Measurements from ENCODE around the gene GRIK3. TPM values are rescaled to one million over a fixed set of nuclear protein-coding genes. Genes with fewer than 3 reads are reported as not detected.

GRIK3 gene
- total RNA-seq, 2 experiments from 2014 or later: not detected

DNA sequence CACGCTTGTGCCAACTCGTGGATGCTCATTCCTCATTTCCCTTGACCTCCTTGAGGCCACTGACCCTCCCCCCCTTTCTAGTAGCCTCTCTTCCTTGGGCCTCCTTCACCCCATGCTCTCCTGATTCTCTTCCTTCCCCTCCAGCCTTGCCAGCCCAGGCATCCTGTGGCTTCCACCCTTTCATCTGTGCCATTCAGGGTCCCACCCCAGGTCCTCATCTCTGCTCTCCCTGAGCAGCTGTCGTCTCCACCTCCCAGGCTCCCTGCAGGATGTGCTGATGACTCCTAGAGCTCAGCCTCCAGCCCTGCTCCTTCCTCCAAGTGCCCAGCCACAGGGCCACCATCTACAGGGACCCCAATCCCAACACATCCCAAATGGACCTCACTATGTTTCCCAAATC is 197.4 kb downstream of the GRIK3 start:
- no peak for DNase-seq
- Mint-ChIP-seq H3K9me3 (no peaks in the 10 kb centered on the region), H3K4me3 (no peak overlapping the region), H3K27me3 (peaks cover 11% of the 10 kb centered on the region), H3K27ac (peak overlapping the region; percentile 25), H3K36me3 (no peaks in the 10 kb centered on the region), H3K4me1 (no peaks in the 10 kb centered on the region)

DNA sequence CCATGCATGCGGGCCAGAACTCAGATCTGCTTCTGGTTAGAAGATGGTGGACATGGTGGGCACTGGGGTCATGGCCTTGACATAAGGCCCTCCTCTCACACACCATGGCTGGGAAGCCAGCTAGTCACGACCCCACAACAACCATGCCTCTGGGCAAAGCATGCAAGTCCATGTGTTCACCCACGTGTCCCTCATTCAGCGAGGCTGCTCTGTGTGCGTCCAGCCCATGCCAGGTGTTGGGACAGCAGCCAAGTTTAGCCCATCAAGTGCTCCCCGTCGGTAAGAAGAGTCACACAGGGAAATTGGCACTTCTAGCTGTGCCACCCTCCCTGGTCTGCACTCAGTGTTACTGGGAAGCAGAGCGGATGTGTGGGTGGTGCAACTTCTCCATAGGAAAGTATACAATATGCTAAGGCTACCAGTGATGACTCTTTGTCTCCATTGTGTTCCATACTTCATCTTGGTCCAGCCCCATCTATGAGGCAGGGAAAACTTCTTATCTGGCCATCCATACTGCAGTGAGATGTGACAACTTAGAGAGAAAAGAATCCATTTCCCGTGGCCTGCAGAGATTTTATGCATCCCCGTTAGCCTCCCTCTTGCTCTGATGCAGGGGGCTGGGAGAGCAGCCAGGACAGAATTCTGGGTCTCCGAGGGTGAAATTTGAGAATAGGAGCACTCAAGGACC is 198.0 kb downstream of the GRIK3 start:
- H3K36me3 Mint-ChIP-seq: no peaks in the 10 kb centered on the region
- H3K9me3 Mint-ChIP-seq: no peaks in the 10 kb centered on the region
- peaks cover 11% of the 10 kb centered on the region for H3K27me3 Mint-ChIP-seq
- no peak overlapping the region for H3K4me3 Mint-ChIP-seq
- no peak for DNase-seq
- H3K27ac Mint-ChIP-seq: no peak overlapping the region
- H3K4me1 Mint-ChIP-seq: no peaks in the 10 kb centered on the region

DNA sequence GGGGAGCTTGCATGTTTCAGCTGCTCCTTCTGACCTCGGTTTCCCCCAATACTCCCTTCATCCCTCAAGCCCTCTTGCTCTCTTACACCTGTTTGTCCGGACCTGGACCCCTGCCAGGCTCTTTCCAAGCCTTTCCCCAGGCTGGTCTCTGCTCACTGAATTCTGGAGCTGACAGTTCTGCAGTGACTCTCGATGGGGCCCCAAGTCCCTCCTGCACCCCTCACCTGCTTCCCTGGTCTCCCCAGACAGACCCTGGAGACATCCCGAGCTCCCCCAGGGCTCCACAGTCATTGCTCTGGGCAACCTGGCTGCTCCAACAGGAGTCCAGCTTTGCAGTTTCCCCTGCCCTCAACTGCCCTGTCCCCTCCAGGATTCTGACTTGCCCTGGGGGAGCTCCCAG is 198.6 kb downstream of the GRIK3 start:
- Mint-ChIP-seq H3K4me3 (no peak overlapping the region), H3K27ac (no peak overlapping the region), H3K4me1 (no peaks in the 10 kb centered on the region), H3K9me3 (no peaks in the 10 kb centered on the region), H3K27me3 (peaks cover 11% of the 10 kb centered on the region), H3K36me3 (no peaks in the 10 kb centered on the region)
- no peak for DNase-seq

DNA sequence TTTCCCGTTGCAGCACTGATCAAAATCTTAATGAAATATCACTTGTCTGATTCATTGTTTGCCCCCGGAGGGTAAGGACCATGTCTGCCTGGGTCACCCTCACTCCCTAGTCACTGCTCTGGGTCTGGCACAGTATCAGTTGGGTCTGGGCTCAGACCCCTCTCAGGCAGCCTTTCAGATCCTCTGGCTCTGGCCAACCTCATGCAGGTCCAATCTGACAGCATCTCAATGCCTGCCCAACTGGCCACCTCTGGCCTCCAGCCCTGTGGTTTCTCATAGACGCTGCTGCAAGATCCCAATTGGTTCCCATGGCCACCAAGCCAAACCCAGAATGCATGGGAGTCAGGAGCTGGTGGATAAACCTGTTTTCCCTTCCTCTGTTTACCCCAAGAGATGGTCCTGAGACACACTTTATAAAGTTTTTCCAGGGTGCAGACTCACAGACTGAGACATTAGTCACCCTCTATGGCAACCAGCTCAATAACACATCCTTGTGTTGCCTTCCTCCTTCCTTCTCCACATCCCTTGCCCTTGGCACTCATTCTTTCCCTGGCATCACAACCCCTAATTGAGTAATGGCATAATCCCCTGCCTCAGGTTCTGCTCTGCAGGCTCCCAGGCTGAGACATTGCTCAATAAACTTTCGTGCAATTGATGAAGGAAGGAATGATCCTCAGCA is 199.2 kb downstream of the GRIK3 start:
- no peak for DNase-seq
- H3K36me3 Mint-ChIP-seq: no peaks in the 10 kb centered on the region
- H3K27ac Mint-ChIP-seq: no peak overlapping the region

DNA sequence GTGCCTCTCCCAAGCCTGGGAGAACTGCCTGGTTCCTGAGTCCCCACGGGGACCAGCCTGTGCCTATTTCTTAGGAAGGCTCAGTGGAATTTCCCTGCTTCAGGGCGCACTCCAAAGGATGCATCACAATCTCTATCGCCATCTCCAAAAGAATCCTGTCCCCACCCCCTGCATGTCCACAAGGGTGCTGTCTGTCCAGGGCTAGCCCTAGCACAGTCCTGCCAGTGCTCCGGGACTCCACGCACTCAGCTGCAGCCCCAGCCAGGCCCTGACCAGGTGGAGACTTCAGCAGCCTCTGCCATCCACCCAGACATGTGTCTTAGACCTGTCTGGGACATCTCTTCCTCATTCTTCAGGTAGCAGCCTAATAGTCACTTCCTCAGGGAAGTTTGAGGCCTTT is 199.7 kb downstream of the GRIK3 start:
- H3K27ac Mint-ChIP-seq: no peak overlapping the region
- no peaks in the 10 kb centered on the region for H3K4me1 Mint-ChIP-seq
- H3K9me3 Mint-ChIP-seq: no peaks in the 10 kb centered on the region
- no peak overlapping the region for H3K4me3 Mint-ChIP-seq
- peaks cover 11% of the 10 kb centered on the region for H3K27me3 Mint-ChIP-seq
- DNase-seq: no peak
- no peaks in the 10 kb centered on the region for H3K36me3 Mint-ChIP-seq

More for the DNA sequence above, 199.2 kb downstream of the GRIK3 start:
- no peaks in the 10 kb centered on the region for H3K4me1 Mint-ChIP-seq
- H3K4me3 Mint-ChIP-seq: no peak overlapping the region
- no peaks in the 10 kb centered on the region for H3K9me3 Mint-ChIP-seq
- peaks cover 11% of the 10 kb centered on the region for H3K27me3 Mint-ChIP-seq

DNA sequence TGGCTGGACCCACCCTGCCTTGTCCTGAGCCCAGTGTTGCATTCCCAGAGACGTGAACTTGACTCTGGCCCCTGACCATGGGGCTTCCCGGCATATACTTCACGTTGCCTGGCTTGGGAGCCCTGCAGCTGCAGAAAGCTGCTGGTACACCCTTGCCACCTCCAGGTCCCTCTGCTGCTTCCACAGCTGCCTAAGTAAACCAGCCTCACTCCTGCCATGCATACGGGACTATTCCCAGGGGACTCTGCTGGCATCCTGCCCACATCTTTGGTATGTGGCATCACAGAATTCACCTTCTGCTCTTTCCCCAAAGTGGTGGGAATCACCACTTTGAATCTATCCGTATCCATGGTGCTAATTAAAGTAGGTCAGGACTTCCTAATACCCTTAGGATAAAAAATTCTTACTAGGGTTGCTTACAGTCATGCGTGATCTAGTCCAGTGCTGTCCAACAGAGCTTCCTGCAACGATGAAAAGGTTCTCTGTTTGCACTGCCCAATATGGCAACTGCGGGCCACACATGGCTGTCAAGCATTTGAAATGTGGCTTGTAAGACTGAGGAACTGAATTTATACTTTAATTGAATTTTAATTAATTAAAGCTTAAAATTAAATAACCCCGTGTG is 203.0 kb downstream of the GRIK3 start:
- no peak overlapping the region for H3K4me3 Mint-ChIP-seq

DNA sequence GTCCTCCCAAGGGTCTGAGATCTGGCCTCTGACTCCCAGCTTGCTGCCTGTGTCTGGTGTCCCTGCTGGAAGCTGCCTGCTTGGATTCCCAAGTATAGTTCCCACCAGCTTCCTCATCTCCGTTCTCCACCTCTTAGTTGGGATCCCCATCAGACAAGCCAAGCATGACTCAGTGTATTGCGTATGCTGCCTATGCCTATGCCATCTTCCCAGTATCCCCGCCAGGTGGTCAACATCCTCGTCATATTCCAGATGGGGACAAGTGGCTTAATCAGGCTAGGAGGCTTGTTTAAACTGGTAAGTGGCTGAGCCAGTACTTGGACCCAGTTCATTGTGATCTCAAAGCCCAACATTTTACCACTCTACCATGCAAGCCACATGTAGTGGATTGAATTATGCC is 204.4 kb downstream of the GRIK3 start:
- Mint-ChIP-seq H3K9me3 (no peaks in the 10 kb centered on the region), H3K36me3 (no peaks in the 10 kb centered on the region), H3K27me3 (peaks cover 3% of the 10 kb centered on the region), H3K4me1 (no peaks in the 10 kb centered on the region), H3K4me3 (no peak overlapping the region), H3K27ac (no peak overlapping the region)
- DNase-seq: no peak

More for the DNA sequence above, 203.0 kb downstream of the GRIK3 start:
- H3K27me3 Mint-ChIP-seq: peaks cover 3% of the 10 kb centered on the region
- no peaks in the 10 kb centered on the region for H3K9me3 Mint-ChIP-seq
- no peak for DNase-seq
- no peak overlapping the region for H3K27ac Mint-ChIP-seq
- H3K4me1 Mint-ChIP-seq: no peaks in the 10 kb centered on the region
- no peaks in the 10 kb centered on the region for H3K36me3 Mint-ChIP-seq

DNA sequence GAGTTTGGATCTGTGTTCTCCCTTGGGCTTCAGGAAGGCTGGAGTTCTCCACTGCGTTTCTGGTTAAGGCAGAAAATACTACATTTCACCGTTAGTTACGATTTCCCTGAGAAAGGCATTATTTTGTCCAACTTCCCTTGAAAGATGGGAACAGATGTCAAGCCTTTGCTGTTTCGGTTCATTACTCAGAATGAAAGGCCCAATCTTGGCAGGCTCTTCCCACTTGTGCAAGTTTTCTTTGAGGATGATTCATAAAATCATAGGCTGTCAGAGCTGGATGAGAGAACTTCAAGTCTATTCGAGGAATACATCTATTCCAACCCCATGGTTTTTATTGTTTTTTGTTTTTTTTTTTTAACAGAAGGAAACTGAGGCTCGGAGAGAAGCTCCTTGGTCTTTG is 205.2 kb downstream of the GRIK3 start:
- no peak for DNase-seq
- Mint-ChIP-seq H3K9me3 (no peaks in the 10 kb centered on the region), H3K36me3 (no peaks in the 10 kb centered on the region), H3K4me1 (no peaks in the 10 kb centered on the region), H3K4me3 (no peak overlapping the region), H3K27ac (no peak overlapping the region), H3K27me3 (peaks cover 10% of the 10 kb centered on the region)

DNA sequence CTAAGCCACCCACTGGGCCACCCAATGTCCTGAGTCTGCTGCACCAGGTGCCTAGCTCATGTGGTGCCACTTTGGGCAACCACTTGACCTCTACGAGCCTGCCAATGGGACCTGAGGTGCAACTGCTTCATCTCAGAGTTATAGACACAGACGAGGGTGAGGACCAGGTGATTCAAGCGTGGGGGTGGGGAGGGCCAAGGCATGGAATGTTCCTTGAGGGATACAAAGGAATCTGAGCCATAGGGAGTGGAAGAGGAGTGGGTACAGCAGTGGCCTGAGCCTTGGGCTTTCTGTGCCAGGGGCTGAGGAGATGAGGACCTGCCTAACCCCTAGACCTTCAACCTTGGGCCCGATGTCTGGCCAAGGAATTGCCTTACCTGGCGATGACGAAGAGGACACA is 209.1 kb downstream of the GRIK3 start:
- no peak for DNase-seq
- H3K27me3 Mint-ChIP-seq: peaks cover 14% of the 10 kb centered on the region
- H3K27ac Mint-ChIP-seq: no peak overlapping the region
- no peaks in the 10 kb centered on the region for H3K9me3 Mint-ChIP-seq
- no peak overlapping the region for H3K4me3 Mint-ChIP-seq
- H3K4me1 Mint-ChIP-seq: no peaks in the 10 kb centered on the region
- H3K36me3 Mint-ChIP-seq: no peaks in the 10 kb centered on the region

DNA sequence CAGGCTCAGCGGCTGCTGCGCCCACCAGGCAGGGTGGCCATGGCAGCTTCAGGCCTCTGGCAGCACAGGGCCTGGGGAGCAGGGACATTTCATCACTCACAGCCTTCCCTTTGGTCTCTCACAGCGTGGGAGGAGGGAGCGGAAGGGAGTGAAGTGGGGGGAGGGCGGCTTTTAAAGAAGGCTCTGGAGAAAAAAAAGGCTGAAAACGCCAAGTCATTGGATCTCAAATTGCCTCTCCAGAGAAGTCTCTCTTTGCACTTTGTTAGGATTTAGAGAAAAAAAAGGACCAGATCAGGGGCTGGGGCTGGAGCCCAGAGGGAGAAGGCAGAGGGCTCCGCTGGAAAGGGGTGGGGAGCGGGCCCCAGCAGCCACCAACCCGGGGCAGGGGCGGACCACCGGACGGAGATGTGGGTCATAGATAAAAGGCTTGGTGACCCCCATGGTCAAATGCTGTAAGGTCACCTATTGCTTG is 209.9 kb downstream of the GRIK3 start:
- H3K27ac Mint-ChIP-seq: no peak overlapping the region
- H3K27me3 Mint-ChIP-seq: peaks cover 14% of the 10 kb centered on the region
- H3K9me3 Mint-ChIP-seq: no peaks in the 10 kb centered on the region
- H3K4me1 Mint-ChIP-seq: no peaks in the 10 kb centered on the region
- no peak overlapping the region for H3K4me3 Mint-ChIP-seq
- no peaks in the 10 kb centered on the region for H3K36me3 Mint-ChIP-seq
- no peak for DNase-seq

DNA sequence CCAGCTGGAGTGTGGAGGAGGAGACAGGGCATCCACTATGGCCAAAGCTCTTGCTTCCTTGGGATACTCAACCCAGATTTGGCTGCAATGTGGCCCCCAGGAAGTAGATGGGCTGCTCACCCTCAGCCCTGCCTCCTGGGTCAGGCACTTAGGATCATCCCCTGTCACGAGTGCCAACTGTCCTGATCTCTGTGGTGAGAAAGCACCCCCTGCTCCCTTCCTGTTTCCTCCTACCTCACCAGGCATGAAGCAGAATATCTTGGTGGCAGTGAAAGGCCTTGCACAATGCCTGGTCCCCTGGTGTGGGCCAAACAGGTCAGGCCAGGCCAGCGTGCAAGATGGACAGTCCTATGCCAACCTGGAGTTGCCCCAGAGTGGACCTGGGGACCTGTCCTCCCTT is 211.7 kb downstream of the GRIK3 start:
- no peak overlapping the region for H3K4me3 Mint-ChIP-seq
- H3K36me3 Mint-ChIP-seq: no peaks in the 10 kb centered on the region
- no peak overlapping the region for H3K27ac Mint-ChIP-seq
- no peaks in the 10 kb centered on the region for H3K9me3 Mint-ChIP-seq
- H3K27me3 Mint-ChIP-seq: peaks cover 14% of the 10 kb centered on the region
- H3K4me1 Mint-ChIP-seq: no peaks in the 10 kb centered on the region
- no peak for DNase-seq

DNA sequence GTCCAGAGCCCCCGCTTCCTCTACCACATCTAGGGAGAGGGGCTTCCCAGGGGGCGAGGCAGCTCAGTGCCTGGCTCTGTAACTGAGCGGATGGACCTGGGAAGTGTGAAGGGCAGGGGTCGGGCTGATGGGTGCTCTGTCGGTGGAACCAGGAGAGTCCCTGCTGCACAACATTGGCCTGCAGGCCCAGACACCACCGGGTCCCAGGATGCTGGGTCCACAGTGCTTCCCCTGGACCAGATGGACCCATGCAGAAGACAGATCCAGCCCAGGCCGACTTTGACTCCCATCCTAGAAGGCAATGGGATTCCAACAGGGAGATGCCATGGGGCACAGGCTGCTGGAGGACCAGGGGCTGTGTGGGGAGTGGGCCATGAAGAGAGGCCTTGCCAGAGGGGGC is 212.9 kb downstream of the GRIK3 start:
- no peak overlapping the region for H3K4me3 Mint-ChIP-seq
- no peaks in the 10 kb centered on the region for H3K4me1 Mint-ChIP-seq
- H3K36me3 Mint-ChIP-seq: no peaks in the 10 kb centered on the region

DNA sequence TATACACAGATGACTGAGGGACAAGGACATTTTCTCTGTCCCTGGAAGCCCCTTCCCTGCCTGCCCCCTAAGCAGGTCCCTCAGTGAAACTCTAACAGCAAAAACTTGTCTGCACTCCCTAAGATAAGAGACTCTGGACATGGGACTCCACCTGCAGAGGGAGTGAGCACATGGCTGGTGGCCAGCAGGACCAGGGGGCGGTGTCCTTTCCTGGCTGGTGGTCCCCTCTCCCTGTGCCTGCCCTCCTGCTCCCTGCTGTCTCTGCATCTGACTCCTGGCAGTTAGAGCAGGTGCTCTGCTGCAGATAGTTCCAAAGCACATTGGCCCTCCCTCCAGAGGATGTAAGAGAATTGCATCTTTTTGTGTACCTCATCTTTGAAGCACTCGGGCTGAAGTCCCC is 215.5 kb downstream of the GRIK3 start:
- no peaks in the 10 kb centered on the region for H3K4me1 Mint-ChIP-seq
- H3K9me3 Mint-ChIP-seq: no peaks in the 10 kb centered on the region
- H3K36me3 Mint-ChIP-seq: no peaks in the 10 kb centered on the region
- H3K4me3 Mint-ChIP-seq: no peak overlapping the region
- no peak for DNase-seq
- no peak overlapping the region for H3K27ac Mint-ChIP-seq
- peaks cover 4% of the 10 kb centered on the region for H3K27me3 Mint-ChIP-seq

More for the DNA sequence above, 212.9 kb downstream of the GRIK3 start:
- no peak for DNase-seq
- H3K9me3 Mint-ChIP-seq: no peaks in the 10 kb centered on the region
- peaks cover 14% of the 10 kb centered on the region for H3K27me3 Mint-ChIP-seq
- H3K27ac Mint-ChIP-seq: no peak overlapping the region

DNA sequence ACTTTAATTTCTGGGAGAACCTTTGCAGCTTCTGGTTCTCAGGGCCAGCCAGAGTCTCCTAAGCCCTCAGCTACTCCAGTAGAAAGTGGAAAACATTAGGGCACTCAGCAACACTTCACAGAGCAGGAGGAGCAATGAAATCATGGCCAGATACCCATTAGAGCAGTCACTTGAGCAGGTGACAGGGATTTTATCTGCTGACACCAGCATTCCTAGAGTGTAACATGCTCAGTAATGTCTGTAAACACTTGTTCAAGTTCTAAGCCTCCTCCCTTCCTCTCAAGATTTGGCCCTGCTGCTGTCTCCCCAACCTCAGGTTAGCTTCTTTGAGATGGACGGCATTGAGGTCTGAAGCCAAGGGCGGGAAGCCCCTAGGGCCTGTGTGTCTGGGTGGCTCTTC is 218.0 kb downstream of the GRIK3 start:
- H3K4me1 Mint-ChIP-seq: no peaks in the 10 kb centered on the region
- H3K27me3 Mint-ChIP-seq: no peaks in the 10 kb centered on the region
- no peaks in the 10 kb centered on the region for H3K36me3 Mint-ChIP-seq
- no peak for DNase-seq
- H3K27ac Mint-ChIP-seq: no peak overlapping the region
- H3K4me3 Mint-ChIP-seq: no peak overlapping the region
- H3K9me3 Mint-ChIP-seq: no peaks in the 10 kb centered on the region

DNA sequence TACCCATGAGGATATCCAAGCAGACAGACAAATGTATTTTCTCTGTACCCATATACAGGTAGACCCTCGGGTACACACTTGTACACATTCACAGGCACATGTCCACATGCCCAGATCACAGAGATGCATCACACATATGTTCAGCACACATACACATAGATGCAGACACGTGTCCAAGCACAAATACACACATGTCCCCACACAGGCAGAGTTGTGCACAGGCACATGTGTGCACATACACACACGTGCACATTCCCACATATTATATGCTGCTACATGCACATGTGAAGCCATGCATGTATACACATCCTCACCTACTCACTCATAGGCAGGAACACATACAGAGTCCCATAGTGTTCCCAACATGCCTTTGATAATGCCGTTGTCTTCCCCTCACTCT is 219.5 kb downstream of the GRIK3 start:
- H3K4me3 Mint-ChIP-seq: no peak overlapping the region
- H3K27me3 Mint-ChIP-seq: no peaks in the 10 kb centered on the region
- no peak for DNase-seq
- H3K27ac Mint-ChIP-seq: no peak overlapping the region
- H3K4me1 Mint-ChIP-seq: no peaks in the 10 kb centered on the region
- no peaks in the 10 kb centered on the region for H3K9me3 Mint-ChIP-seq
- no peaks in the 10 kb centered on the region for H3K36me3 Mint-ChIP-seq

DNA sequence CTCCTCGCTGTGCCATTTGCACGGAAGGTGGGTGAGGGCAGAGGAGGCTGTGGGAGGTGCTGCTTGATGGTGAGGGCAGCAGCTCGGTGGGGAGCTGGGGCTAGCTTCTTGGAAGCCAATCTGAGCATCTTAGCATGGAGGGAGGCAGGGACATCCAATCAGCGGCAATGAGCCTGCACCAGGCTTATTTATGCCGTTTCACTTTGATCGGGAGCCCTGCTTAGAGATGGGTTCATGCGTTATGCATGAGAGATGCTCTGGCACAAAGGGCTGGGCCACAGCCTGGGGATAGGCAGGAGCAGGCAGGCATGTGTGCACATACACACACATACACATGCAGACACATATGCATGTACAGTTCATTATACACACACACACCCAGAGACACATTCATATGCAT is 220.2 kb downstream of the GRIK3 start:
- no peak overlapping the region for H3K27ac Mint-ChIP-seq
- no peak for DNase-seq
- no peaks in the 10 kb centered on the region for H3K4me1 Mint-ChIP-seq
- H3K4me3 Mint-ChIP-seq: no peak overlapping the region
- no peaks in the 10 kb centered on the region for H3K9me3 Mint-ChIP-seq
- H3K36me3 Mint-ChIP-seq: no peaks in the 10 kb centered on the region
- H3K27me3 Mint-ChIP-seq: no peaks in the 10 kb centered on the region
